ENCODE results near the gene GPHN.

DNA sequence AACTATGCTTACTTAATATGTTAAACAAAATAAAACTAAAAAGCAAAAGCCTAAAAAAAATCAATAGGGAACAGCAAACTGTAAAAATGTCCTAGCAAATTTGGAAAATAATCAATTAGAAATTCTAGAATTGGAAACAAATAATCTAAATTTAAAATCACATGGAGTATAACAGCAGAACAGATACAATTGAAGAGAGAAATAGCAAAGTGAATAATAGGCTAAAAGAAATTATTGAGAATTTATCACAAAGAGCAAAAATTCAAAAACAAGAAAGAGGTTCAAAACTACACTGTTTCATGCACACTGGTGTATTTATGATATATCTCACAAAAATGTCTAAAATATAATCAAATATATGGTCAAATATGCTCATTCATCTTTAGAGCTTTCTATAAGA is 231.9 kb downstream of the GPHN start:
- TF ChIP-seq EZH2 (IDR thresholded peaks at IDR 0.05) = no peak
- TF ChIP-seq POLR2AphosphoS5 (IDR thresholded peaks at IDR 0.05; ENCODE audit: borderline replicate concordance, low read depth, low read length) = no peak
